ENCODE data around the gene DCLK1.
"Not testable (repeated sequence)": the region's sequence is repeated elsewhere in the genome, so short reads cannot be mapped to it uniquely, and the experiment has no call there.

Gene DCLK1

GRCh38 chr13:36130552-36131221, 495 bp downstream of the DCLK1 start:
- DNase-seq (ENCODE audit: low read depth in 2 of 2) = no peak

- no peak for DNase-seq (ENCODE audit: low read depth in 2 of 2)
Measured at GRCh38 chr13:36130193-36130551, 1.0 kb downstream of the DCLK1 start.

- DNase-seq (ENCODE audit: low read depth in 2 of 2) = no peak
Measured at GRCh38 chr13:36129539-36129938, 1.6 kb downstream of the DCLK1 start.

DNA sequence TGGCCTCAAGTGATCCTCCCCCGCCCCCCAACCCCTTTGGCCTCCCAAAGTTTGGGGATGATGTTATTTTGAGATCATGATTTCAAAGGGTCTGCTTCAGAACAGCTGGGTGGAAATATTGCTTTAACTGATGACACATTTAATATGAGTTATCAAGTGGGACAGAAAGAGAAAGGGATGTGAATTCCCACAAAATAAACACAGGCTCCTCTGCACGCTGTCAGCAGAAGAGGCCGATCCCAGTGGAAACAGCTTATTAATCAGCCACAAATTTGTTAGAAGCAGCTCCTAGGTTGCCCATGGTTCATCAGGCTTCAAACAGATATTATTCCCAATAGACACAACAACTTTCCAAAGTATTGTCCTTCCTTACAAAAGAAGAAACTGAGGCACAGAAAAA, 4.7 kb downstream of the DCLK1 start:
- no peak for DNase-seq (ENCODE audit: low read depth in 2 of 2)

GRCh38 chr13:36125841-36126240, 5.3 kb downstream of the DCLK1 start:
- DNase-seq (ENCODE audit: low read depth in 2 of 2) = no peak

DNA sequence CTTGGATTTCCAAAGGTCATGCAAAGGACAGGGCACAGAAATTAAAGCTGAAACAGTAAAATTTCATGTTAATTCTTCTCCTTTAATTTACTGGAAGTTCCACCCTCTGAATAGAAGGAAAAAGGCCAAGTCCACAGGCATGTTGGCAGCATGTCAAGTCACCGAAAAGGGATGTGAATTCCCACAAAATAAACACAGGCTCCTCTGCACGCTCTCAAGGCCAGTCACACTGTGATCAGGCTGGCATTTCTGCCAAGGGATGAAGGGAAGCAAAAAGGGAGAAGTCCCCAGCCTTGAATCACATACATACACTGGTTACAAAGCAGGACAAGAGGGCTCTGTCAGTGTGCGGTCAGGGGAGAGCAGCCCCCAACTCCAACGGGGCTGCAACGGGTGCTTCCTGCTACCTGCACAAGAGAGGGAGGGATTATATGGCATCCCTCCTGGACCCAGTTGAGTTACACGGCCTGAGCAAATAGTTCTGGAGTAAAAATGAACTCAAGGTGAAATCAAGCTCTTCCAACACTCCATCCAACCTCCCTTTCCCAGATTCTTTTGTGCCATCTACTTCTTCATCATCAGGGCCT, 6.9 kb downstream of the DCLK1 start:
- DNase-seq (ENCODE audit: low read depth in 2 of 2) = no peak

- no peak for DNase-seq (ENCODE audit: low read depth in 2 of 2)
Measured at GRCh38 chr13:36115306-36115705, 15.9 kb downstream of the DCLK1 start.

- DNase-seq (ENCODE audit: low read depth in 2 of 2) = no peak
Measured at GRCh38 chr13:36114233-36114632, 16.9 kb downstream of the DCLK1 start.

DNA sequence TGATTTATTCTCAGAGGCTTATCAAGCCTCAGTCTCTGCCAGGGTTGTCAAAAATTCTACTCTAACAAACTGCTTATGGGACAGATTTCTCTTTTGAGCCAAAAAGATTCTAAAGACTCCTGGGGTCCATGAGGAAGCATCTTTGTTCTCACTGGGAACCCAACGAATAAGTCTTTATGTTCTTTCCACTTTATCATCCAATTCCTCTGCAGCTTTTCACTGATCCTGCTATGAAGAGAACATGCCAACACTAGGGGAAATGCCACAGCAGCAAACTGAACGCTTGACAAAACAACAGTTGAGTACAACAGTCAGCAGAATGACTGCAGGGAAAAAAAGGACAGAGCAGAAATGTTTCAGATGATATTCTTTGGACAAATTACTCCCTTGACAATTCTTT, 22.2 kb downstream of the DCLK1 start:
- DNase-seq (ENCODE audit: low read depth in 2 of 2) = no peak

DNA sequence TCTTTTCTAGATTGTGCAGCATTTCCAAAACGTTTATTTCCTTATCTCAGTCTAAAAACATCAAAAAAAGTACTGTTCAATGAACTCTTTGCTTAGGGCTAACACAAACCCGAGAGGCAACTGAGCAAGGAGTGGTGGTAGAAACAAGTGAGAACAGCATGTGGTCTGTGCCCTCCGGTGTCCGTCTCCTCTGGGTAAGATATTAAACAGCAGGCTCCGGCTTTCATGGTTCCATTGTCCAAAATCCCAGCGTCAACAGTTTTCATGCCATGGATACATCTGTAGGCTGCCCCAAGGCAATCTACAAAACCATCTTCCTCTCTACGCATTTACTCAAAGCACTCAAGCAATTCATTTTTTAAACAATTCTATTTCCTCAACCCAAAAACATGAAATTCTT, 22.8 kb downstream of the DCLK1 start:
- no peak for DNase-seq (ENCODE audit: low read depth in 2 of 2)

DNA sequence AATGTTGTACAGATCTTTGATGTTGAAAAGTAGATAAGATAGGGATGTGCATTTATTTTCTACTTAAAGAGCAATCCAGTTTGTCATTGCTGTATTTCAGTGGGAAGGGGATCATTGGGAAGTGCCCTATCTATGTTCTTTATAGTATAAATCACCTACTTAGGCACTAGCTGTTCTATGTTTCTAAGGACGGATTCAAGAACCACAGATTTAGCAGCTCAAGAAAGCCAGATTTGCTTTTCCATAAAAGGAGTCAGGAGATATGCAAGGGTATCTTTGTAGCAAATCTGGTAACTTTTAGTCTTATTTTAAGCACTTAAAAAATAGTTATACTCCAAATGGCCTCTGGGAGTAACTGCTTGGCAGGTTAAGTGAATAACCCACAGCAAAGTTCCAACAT, 23.7 kb downstream of the DCLK1 start:
- DNase-seq (ENCODE audit: low read depth in 2 of 2) = no peak

DNA sequence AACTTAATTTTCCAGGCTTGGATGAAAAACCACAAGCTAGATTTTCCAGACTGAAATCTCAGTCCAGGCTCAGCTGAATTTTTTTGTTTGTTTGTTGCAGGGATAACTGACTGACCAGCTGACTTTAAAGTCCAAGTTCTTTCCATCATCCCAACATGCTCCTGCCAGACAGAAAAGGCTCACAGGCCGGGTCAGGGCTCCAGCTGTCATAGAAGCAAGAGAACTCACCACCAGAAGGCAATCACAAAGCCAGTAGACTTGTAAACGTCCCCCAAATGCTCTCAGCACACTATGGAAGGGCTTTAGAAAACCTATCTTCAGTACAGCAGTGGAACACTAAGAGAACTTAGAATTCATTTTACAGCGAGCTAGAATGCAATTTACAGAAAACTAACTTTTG, 25.5 kb downstream of the DCLK1 start:
- DNase-seq (ENCODE audit: low read depth in 2 of 2) = no peak

DNA sequence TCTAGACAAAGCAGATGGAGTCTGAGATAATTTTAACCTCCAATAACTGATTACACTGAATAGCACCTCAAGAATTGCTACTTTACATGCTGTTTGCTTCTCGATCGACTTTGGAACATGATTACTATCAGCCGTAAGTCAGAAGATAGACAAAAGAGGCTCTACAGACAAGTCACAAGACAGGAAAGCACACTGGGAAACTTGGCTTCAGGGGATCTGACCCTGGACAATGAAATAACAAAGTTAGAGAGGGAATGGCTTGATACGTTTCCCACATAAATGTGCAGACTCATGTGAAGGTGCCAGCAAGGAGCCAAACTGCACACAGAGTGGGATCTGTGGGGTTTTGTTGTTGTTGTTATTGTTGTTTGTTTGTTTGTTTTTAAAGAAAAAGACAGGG, 28.5 kb downstream of the DCLK1 start:
- no peak for DNase-seq (ENCODE audit: low read depth in 2 of 2)

DNA sequence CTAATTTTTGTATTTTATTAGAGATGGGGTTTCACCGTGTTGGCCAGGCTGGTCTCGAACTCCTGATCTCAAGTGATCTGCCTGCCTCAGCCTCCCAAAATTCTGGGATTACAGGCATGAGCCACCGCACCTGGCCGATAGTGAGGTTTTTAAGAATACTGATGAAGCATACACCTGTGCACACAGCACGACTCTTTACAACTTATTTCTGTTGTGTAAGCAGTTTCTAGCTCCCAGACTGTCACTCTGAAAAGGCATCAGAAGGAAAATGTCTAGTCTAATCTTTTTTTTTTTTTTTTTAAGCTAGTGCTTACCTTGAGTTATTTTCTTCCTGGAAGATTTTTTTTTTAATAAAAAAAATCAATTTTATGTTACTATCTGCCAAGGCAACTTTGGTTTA, 29.3 kb downstream of the DCLK1 start:
- DNase-seq (ENCODE audit: low read depth in 2 of 2) = not testable (repeated sequence)

GRCh38 chr13:36101157-36101556, 30.0 kb downstream of the DCLK1 start:
- no peak for DNase-seq (ENCODE audit: low read depth in 2 of 2)

DNA sequence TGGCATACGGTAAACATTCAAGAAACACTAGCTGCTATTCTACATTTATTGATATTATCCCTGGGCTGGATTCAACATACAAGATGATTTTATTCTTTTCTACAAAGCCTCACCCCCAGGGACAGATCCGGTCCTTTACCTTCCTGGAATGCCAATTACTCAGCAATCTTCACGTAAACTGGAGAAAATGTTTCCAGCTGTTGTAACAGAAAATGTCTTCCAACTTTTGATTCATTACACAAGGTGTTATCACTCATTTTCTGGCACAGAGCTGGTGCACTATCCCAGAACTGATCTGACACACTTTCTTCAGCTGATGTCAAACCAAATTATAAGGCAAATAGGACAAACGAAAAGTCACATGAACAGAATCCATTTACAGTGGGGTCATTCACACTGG, 33.1 kb downstream of the DCLK1 start:
- no peak for DNase-seq (ENCODE audit: low read depth in 2 of 2)

- DNase-seq (ENCODE audit: low read depth in 2 of 2) = no peak
Measured at GRCh38 chr13:36096461-36097416, 34.4 kb downstream of the DCLK1 start.

GRCh38 chr13:36094478-36094877, 36.7 kb downstream of the DCLK1 start:
- no peak for DNase-seq (ENCODE audit: low read depth in 2 of 2)

- no peak for DNase-seq (ENCODE audit: low read depth in 2 of 2)
Measured at GRCh38 chr13:36090592-36090991, 40.6 kb downstream of the DCLK1 start.

GRCh38 chr13:36089130-36089647, 42.0 kb downstream of the DCLK1 start:
- no peak for DNase-seq (ENCODE audit: low read depth in 2 of 2)

DNA sequence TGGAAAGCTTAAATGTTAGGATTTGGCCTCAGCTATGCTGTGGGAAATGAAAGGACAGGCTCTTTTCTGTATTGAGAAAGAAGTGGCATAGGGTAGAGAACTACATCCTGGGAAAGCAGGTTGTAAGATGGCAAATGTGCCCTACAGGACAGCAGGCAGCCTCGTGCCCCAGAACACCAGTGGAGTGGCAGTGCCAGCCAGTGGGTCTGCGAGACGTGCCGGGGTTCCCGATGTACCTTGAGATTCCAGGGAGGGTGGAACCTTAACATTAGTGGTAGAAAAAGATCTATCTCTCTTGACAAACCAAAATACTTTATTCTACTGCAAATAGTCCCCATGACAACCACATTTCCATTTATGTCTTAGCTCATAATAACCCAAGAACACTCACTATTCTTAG, 42.7 kb downstream of the DCLK1 start:
- no peak for DNase-seq (ENCODE audit: low read depth in 2 of 2)

- no peak for DNase-seq (ENCODE audit: low read depth in 2 of 2)
Measured at GRCh38 chr13:36088001-36088400, 43.2 kb downstream of the DCLK1 start.

GRCh38 chr13:36086117-36086516, 45.1 kb downstream of the DCLK1 start:
- no peak for DNase-seq (ENCODE audit: low read depth in 2 of 2)
